Measurements from ENCODE around the gene METTL24. TPM values are rescaled to one million over a fixed set of nuclear protein-coding genes. Genes with fewer than 3 reads are reported as not detected.
A peak's percentile ranks its signal among the peaks of the same experiment; 100 is the strongest.

Gene METTL24
- total RNA-seq, 4 donors from 2014 or later: 2.6 to 12.6 (median 4.0) TPM

- Histone ChIP-seq H3K4me3 (replicated peaks in 1 of 3) (peak overlapping the region; percentile 32 to 52 (median 48)), H3K4me1 (peaks cover 2 to 8% of the 10 kb centered on the region in 2 donors), H3K9me3 (no peaks in the 10 kb centered on the region), H3K27ac (no peak overlapping the region), H3K27me3 (no peaks in the 10 kb centered on the region), H3K36me3 (no peaks in the 10 kb centered on the region)
- intact Hi-C loops (cut with DNase I): no loop called here
- TF ChIP-seq POLR2A (IDR thresholded peaks at IDR 0.05) (no peak), CTCF (IDR thresholded peaks at IDR 0.05) (no peak)
- WGBS, 2 donors: 55 to 63% methylated on average over 14 of the region's 14 CpGs
- no peak for DNase-seq
Observed at GRCh38 chr6:110357298-110357663, 868 bp downstream of the METTL24 start.

DNA sequence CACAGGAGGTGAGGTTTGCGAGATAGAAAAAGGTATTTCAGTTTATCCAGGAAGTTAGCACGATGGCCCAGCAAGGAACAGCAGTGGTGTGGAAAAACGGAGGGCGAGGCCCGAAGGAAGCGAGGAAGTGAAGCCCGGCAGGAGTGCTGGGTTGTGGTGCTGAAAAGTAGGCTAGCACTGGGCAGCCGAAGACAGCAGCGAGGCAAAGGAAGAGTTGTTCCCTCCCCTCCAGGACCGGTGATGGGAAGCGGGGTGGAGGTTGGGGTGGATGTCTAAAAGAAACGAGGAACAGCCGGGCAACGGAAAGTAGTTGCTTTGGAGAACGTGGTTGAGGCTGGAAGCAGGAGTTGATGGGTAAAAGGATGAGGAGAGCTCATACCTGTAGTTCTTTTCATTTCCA lies 1.4 kb downstream of the METTL24 start:
- WGBS, 2 donors: 89 to 93% methylated on average over 15 of the region's 15 CpGs
- Histone ChIP-seq H3K36me3 (no peaks in the 10 kb centered on the region), H3K9me3 (no peaks in the 10 kb centered on the region), H3K4me1 (peaks cover 6 to 13% of the 10 kb centered on the region in 2 donors), H3K27me3 (no peaks in the 10 kb centered on the region), H3K27ac (no peak overlapping the region), H3K4me3 (replicated peaks in 1 of 3) (no peak overlapping the region)
- no peak for TF ChIP-seq CTCF (IDR thresholded peaks at IDR 0.05)
- no peak for TF ChIP-seq POLR2A (IDR thresholded peaks at IDR 0.05)
- no peak for DNase-seq
- intact Hi-C loops (cut with DNase I): no loop called here

DNA sequence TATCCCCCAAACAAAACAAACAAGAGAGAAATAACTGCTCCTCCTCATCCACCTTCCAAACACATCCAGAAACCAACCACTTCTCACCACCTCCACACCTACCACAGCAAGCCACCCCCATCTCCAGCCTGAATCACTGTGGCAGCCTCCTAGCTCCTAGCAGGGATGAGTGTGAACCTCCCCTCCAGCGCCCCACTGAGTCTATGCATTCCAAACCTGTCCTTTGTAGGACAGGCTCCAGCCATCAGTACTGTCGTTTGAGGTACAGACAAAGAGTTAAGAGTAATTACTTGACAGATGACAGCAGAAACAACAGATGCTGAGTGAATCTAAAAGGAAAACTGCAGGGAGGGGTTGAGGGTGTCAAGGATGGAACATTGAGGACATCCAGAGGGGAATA lies 2.4 kb downstream of the METTL24 start:
- Histone ChIP-seq H3K27ac (no peak overlapping the region), H3K4me1 (peaks cover 6 to 17% of the 10 kb centered on the region in 2 donors), H3K27me3 (no peaks in the 10 kb centered on the region), H3K4me3 (replicated peaks in 1 of 3) (no peak overlapping the region), H3K36me3 (no peaks in the 10 kb centered on the region), H3K9me3 (no peaks in the 10 kb centered on the region)
- TF ChIP-seq POLR2A (IDR thresholded peaks at IDR 0.05): no peak
- DNase-seq: no peak
- 80 to 89% methylated on average over 2 of the region's 2 CpGs for WGBS, 2 donors
- intact Hi-C loops (cut with DNase I): no loop called here

GRCh38 chr6:110355022-110355421 lies 3.1 kb downstream of the METTL24 start:
- WGBS, 2 donors: 86 to 87% methylated on average over 2 of the region's 2 CpGs
- TF ChIP-seq CTCF (IDR thresholded peaks at IDR 0.05) (no peak), POLR2A (IDR thresholded peaks at IDR 0.05) (no peak)
- intact Hi-C loops (cut with DNase I): no loop called here
- Histone ChIP-seq H3K27me3 (no peaks in the 10 kb centered on the region), H3K36me3 (no peaks in the 10 kb centered on the region), H3K27ac (no peak overlapping the region), H3K9me3 (no peaks in the 10 kb centered on the region), H3K4me3 (replicated peaks in 1 of 3) (no peak overlapping the region), H3K4me1 (peaks cover 6 to 17% of the 10 kb centered on the region in 2 donors)
- DNase-seq: no peak

DNA sequence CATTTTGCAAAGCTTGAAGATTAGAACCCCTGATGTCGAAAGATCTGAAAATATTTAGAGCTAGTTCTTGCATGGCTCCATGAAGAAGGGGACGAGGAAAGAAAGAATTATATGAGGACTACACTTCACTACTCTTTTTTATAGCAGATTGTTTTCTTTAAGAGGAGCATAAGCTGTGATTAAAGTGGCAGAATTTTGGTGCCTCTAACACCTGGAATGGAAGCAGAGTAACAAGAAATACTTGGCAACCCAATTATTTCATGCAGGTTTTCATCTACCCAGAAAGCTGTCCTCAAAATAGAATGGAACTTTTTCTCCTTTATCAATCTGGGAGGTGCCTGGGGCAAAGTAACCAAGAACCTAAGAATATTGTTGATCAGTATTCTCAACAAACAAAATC lies 4.0 kb downstream of the METTL24 start:
- 89% methylated on average over 2 of the region's 2 CpGs for WGBS, 2 donors
- peaks cover 6 to 17% of the 10 kb centered on the region in 2 donors for H3K4me1 ChIP-seq
- H3K27ac ChIP-seq: no peak overlapping the region

DNA sequence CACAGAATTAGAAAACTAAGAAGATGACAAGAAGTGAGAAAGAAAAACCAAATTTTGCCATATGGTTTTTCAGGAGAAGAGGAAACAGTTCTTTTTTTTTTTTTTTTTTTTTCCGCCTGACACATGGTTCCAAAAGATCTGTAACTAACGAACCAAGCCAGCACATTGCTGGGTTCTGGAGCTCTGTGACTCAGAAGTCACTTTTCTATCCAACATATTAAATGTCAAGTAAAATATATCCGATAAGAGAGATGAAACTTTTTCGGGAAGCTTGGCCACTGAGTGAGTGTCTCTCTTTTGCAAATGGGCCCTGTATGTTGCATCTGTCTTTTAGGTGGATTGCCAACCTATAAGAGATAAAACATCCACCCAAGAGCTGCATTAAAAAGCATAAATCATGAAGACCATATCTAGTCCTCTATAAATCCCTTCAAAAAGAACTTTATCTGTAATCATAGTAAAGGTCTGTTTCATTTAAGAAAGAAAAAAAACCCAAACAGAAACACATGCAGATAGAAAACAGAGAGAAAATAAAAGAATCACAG lies 4.6 kb downstream of the METTL24 start:
- intact Hi-C loops (cut with DNase I): no loop called here
- no peaks in the 10 kb centered on the region for H3K27me3 ChIP-seq
- H3K36me3 ChIP-seq: no peaks in the 10 kb centered on the region
- H3K9me3 ChIP-seq: no peaks in the 10 kb centered on the region
- TF ChIP-seq POLR2A (IDR thresholded peaks at IDR 0.05) (no peak), CTCF (IDR thresholded peaks at IDR 0.05) (no peak)
- DNase-seq: no peak
- WGBS, 2 donors: 67 to 84% methylated on average over 4 of the region's 4 CpGs
- no peak overlapping the region for H3K27ac ChIP-seq
- peaks cover 6 to 17% of the 10 kb centered on the region in 2 donors for H3K4me1 ChIP-seq
- H3K4me3 ChIP-seq (replicated peaks in 1 of 3): no peak overlapping the region

More for the DNA sequence above, 4.0 kb downstream of the METTL24 start:
- intact Hi-C loops (cut with DNase I): no loop called here
- no peaks in the 10 kb centered on the region for H3K36me3 ChIP-seq
- TF ChIP-seq POLR2A (IDR thresholded peaks at IDR 0.05): no peak
- no peak overlapping the region for H3K4me3 ChIP-seq (replicated peaks in 1 of 3)
- no peaks in the 10 kb centered on the region for H3K27me3 ChIP-seq
- H3K9me3 ChIP-seq: no peaks in the 10 kb centered on the region
- no peak for DNase-seq
